ENCODE results near the gene CDH22. TPM values are rescaled to one million over a fixed set of nuclear protein-coding genes. Genes with fewer than 3 reads are reported as not detected.

Gene CDH22
- total RNA-seq, 1 donor from 2014 or later, result under 0.01 TPM

GRCh38 chr20:46268662-46269061 lies 39.6 kb downstream of the CDH22 start:
- no peak for DNase-seq (ENCODE audit: low read depth in 2 of 2)

- DNase-seq (ENCODE audit: low read depth in 2 of 2), result no peak
These were observed 40.1 kb downstream of the CDH22 start for GRCh38 chr20:46268131-46268614.

- DNase-seq (ENCODE audit: low read depth in 2 of 2), result no peak
These were observed 40.9 kb downstream of the CDH22 start for GRCh38 chr20:46267108-46268105.

GRCh38 chr20:46265539-46265938 lies 42.8 kb downstream of the CDH22 start:
- no peak for DNase-seq (ENCODE audit: low read depth in 2 of 2)

- DNase-seq (ENCODE audit: low read depth in 2 of 2), result no peak
These were observed 43.7 kb downstream of the CDH22 start for GRCh38 chr20:46264391-46265266.

- no peak for DNase-seq (ENCODE audit: low read depth in 2 of 2)
These were observed 46.6 kb downstream of the CDH22 start for GRCh38 chr20:46261456-46262253.

- DNase-seq (ENCODE audit: low read depth in 2 of 2), result no peak
These were observed 47.3 kb downstream of the CDH22 start for GRCh38 chr20:46260936-46261454.

- no peak for DNase-seq (ENCODE audit: low read depth in 2 of 2)
These were observed 47.8 kb downstream of the CDH22 start for GRCh38 chr20:46260480-46260879.

GRCh38 chr20:46259260-46259859 lies 48.9 kb downstream of the CDH22 start:
- DNase-seq (ENCODE audit: low read depth in 2 of 2), result no peak

- no peak for DNase-seq (ENCODE audit: low read depth in 2 of 2)
These were observed 50.4 kb downstream of the CDH22 start for GRCh38 chr20:46257887-46258286.

- DNase-seq (ENCODE audit: low read depth in 2 of 2), result no peak
These were observed 52.0 kb downstream of the CDH22 start for GRCh38 chr20:46256293-46256692.

GRCh38 chr20:46255440-46256104 lies 52.7 kb downstream of the CDH22 start:
- peak; percentile 72 to 83 for DNase-seq (ENCODE audit: low read depth in 2 of 2)

GRCh38 chr20:46253391-46253790 lies 54.9 kb downstream of the CDH22 start:
- no peak for DNase-seq (ENCODE audit: low read depth in 2 of 2)

- no peak for DNase-seq (ENCODE audit: low read depth in 2 of 2)
These were observed 55.8 kb downstream of the CDH22 start for GRCh38 chr20:46252352-46253091.

- DNase-seq (ENCODE audit: low read depth in 2 of 2), result no peak
These were observed 57.1 kb downstream of the CDH22 start for GRCh38 chr20:46251211-46251673.

- DNase-seq (ENCODE audit: low read depth in 2 of 2), result no peak
These were observed 57.5 kb downstream of the CDH22 start for GRCh38 chr20:46250772-46251171.

- DNase-seq (ENCODE audit: low read depth in 2 of 2), result no peak
These were observed 58.6 kb downstream of the CDH22 start for GRCh38 chr20:46249671-46250070.

- no peak for DNase-seq (ENCODE audit: low read depth in 2 of 2)
These were observed 61.7 kb downstream of the CDH22 start for GRCh38 chr20:46246559-46246958.

Data from dermis microvascular lymphatic vessel endothelial cell (primary cell).